HG02642 (cell line): Measurements from ENCODE around the gene RPP30.

ENCODE experiments used
- ATAC-seq: cut with Tn5 transposase; IDR thresholded peaks from one replicate; pipeline ENCODE4 v1.9.1; 2021; ENCODE audit warnings: mild to moderate bottlenecking; ENCODE audit not compliant: unreplicated experiment, poor library complexity

RPP30 gene

GRCh38 chr10:90915766-90916075, 43.9 kb downstream of the RPP30 start:
- no peak for ATAC-seq

GRCh38 chr10:90916392-90917237, 44.8 kb downstream of the RPP30 start:
- no peak for ATAC-seq

GRCh38 chr10:90917238-90917967, 45.6 kb downstream of the RPP30 start:
- ATAC-seq, result no peak

DNA sequence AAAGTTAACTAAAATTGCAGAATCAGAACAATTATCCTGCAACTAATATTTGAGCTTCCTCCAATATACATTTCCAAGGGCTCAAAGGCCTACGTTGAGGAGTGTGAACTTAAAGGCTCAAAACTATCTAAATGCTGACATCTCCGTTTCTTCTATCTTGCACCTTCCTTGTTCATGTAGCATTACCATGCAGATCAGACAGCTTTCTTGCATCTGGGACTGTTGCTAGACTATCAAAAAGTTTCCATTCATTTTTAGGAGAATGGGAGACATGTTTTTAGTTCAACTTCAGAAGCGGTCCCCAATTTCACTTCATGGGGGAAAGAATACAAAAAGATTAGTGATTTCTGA, 46.2 kb downstream of the RPP30 start:
- no peak for ATAC-seq

DNA sequence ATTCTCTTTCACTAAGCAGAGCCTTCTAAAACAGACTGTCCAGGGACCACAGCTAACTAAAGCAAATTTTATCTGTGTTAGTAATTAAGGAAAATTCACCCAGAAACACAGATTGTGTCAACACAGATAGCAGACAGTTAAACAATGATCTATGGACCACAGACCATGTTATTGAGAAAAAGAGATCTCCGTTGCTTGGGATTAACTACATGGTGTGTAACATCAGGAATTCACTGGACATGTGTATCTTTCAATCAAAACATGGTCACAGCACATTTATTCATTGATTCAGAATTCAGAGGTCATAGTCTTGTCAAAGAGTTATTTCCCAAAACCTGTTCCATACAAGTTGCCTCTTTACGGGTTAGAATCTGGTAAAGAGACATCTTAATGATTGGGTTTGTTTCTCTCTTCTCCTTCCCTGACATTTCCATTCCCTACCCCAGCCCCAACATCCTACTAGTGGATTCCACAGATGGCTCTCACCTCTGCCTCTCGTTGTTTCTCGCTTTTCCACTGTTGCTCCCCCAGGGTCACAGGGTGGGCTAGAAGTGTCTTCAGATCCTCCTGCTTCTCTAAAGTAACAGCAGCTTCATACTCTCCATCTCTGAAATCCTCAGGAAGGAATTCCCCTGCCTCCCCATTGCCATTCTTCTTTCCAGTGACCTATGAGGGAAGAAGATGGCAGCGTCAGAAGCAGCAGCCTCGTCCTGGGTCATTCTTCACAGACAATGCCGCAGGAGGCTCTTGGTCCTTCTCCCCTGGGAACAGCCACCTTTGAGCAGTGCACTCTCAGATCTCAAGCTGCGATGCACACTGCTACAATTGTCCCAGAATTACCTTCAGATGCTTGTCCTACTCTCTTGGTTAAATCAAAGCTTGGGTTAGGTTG, 48.2 kb downstream of the RPP30 start:
- ATAC-seq, result no peak

DNA sequence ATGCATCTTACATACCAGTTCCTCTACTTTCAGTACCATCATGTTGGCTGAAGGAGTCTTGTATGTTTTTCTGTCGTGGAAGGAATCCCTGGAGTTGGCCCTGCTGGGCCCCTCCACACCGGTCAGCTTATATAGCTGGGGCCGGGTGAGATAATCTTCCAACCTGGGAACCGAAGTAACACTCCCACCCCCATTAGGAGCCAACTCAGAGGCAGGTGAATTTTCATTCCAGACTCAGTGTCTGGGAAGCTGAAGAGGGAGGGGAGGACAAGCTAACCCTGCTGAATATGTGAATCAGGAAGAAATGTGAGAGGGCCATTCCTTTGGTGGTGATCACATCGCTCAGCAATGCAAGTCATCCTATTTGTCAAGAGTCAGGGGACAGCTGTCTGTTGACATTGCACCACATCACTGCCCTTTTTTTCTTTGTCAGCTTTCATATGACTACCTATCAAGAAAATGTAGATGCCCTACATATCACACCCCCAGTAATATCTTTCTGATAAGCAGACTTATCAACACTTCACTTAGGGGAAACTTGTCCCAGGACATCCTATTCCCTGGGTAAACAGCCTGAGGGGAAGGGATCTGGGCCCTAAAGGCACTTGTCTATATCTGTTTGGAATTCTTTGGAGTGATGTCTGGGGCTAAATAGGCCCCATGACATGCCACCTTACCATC, 49.4 kb downstream of the RPP30 start, which contains the start of gene ANKRD1:
ANKRD1 (minus strand) TSS at position 102 of the 681 bp plus-strand sequence; CDS start at position 42, 60 bp downstream.
- no peak for ATAC-seq

DNA sequence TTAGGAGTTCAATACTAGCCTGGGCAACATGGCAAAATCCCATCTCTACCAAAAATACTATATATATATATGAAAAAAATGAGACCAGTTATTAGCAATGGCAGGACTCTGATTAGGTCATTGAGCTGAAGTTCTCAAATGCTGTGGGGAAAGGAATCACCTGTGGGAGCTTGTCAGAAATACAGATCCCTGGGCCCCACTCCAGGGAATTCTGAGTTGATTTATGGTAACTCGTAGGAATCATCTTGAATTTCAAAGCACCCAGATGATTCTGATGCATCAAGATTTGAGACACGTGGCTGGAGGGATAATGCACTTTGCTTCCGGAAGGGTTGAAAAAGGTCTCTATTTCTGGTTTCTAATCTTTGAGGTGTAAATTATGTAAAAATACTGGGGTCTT, 50.1 kb downstream of the RPP30 start:
- ATAC-seq, result no peak

- ATAC-seq, result no peak
Measured at GRCh38 chr10:90923111-90923731, 51.4 kb downstream of the RPP30 start.

DNA sequence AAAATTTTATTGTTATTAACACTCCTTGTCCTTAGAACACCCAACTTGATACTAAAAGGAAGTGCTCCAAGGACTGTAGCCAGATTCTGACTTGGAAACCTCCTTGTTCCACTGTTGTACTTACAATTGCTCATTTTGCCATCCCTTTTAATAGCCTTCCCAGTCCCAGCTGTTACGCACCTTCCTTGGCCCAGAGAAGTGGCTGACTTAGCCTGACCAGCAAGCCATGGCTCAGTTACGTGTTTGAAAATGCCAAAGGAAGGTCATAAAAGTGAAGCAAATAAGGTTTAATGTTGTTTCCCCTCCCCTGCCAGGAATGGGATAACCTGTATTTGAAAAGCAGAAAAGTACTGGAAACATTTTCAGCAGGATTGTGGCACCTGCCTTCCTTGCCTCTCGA, 52.8 kb downstream of the RPP30 start:
- ATAC-seq, result no peak

DNA sequence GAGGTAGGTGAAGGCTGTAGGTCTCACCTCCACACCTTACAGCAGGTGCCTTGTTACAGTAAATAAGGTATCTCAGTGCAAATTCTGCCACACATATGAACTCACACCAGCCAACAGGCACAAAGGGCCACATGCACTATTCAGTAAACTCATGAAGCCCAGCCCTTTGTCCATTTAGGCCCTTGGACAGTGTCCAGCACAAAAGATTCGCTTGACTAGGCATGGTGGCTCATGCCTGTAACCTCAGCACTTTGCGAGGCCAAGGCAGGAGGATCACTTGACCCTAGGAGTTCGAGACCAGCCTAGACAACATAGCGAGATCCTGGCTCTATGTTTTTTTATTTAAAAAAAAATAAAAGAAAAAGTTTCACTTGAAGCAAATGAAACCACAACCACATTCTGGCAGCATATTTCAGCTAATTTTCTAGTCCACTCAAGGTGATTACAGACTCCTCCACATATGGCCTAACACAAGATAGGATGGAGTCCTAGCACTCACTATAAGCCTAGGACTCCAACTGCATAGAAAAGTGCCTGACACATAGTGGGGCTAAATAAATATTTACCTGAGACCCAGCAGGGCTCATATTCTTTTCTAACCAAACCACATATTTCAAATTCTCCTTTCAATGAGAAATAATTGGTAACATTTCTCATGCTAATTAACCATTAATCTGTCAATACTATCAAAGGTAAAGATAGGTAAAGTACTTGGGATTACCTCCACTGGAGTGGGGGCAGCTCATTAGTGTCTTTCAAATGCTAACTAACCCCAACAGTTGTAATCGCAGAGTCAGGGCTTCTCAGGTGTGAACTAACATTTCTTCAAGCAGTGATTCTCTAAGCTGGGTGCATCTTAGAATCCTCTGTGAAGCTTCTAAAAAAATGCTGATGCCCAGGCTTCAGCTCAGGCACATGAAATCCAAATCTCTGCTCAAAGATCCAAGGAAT, 53.6 kb downstream of the RPP30 start:
- ATAC-seq, result no peak

DNA sequence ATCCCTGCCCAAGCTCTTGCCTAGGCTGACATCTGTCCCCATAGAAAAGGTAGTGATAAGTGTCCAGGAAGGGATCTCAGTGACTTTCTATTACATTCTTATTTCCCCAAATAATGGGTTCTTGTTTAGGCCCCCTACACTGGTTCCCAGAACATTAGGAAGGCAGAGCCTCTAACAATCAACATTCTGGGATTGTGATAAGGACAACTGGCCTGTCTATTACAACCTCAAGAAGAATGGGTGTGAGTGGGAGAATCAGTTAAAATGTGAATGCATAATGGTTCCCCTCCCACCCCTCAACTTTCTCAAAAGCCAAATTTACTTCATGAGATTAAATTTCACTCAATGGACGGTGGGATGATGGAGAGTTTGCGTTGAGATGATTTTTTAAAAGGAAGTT, 55.5 kb downstream of the RPP30 start:
- no peak for ATAC-seq

- no peak for ATAC-seq
Measured at GRCh38 chr10:90929179-90929578, 57.4 kb downstream of the RPP30 start.

DNA sequence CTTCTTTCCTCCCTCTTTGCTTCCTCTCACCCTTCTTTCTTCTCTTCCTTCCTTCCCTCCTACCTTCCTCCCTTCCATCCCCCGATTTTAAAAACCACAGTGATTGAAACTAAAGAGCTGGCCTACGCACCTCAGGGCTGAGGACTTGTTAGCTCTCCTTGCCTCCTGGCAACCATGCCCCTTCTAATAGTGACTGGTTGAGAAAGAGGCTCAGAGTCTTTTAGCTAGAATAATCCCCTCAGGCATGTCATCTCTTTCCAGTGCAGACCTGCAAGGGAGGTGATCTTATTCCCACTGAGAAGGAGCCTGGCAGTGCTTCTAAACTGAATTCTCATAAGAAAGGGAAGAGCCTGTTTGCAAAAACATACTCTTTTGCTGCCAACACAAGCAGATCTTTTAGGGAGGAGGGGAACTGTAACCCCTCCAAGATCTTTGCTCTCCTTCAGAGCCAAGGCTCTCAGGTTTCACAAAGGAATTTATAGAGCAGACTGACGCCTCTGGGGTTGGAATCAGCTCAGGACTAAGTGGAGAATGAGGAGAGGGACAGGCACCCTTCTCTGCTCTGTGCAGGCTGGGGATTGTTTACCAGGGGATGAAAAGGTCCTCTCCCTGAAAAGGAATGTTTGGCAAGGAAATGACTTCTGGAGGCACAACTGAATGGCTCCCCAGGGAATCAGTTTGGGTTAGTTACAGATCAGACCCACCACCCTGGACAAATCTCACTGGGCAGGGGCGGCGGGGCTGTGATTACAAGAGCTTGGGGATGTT, 58.5 kb downstream of the RPP30 start:
- no peak for ATAC-seq

DNA sequence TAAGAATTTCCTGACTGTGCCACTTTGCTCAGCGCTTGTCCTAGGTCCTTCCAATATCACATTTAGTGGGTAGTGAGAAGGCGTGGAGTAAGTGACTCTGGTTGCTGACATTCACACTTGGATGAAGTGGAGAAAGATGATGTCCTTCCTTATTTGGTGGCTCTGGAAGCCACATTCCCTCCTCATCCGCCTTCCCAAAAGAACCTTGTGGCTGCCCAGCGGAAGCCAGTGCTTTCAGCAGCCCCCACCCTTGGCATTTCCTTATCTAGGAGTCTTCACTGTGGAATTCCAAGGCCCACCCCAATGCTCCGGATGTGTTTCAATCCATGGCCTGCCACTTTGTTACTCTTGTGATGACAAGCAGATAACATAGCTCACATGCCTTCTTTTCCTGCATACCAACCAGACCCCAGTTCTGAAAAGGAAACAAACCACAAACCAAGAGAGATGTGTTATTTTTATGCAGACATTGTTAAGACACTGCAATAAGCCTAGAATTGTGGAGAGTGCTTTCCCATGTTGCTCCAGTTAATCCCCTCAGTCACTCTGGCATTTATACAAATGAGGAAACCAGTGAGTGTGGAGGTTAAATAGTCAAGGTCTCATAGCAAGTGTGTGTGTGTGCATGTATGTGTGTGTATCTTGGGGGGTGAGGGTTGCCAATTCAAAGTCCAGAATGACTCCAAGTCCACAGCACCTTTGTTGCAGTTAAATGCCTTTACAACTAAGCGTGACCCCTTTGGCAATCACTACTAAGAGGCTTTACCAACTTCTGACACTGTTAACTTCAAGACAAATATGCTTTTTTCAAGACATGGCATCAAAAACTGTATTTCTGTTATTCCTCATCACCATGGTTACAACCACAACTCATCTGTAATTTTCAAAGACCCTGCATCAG, 59.4 kb downstream of the RPP30 start:
- no peak for ATAC-seq

DNA sequence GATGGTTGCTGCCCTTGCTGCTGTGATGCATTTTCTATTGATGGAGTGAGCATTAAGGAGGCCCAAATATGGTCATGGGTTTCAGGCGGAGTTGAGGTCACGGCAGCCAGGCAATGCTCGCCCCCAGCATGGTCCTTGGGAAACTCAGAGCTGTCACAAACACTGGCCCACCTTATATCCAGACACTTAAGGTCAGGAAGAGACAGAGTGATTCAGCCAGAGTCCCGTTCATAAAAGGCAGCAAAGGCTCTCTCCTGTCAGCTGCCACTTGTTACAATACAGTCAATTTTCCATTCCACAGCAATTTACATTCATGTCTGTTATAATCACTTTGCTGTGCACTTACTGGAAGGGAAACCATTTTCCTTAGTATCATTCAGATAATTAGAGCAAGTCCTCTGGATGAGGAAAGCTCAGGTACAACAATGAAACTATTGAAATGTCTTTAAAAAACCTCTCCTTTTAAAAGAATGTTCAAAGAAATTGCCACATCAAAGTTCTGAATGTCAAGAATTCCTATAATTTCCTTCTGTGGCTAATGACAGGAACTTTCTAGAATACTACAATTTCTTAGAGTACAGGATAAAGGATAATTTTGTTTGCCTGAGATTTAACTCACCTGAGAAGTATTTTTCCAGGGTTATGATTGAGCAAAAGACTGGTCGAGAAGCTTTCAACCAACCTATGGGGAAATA, 64.0 kb downstream of the RPP30 start:
- ATAC-seq, result no peak

DNA sequence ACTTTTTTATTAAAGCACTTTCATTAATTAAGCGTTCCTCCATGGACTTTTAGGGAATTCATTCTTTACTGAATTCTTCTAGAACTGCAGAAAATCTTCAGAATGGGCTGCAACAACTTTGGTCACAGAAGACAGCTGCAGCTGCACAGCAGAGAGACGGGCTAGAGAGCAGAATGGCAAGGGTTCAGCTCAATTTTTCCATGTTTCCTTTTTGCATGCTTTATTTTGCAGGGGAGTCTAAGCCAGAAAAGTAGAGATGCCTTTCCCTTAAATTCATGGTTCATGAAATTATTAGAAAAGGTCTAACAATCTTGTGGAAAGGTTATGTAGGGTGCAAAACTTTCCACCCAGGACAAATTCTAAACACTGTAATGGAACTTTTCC, 64.5 kb downstream of the RPP30 start:
- ATAC-seq, result no peak
